HG03103 (cell line): ENCODE results near the gene PIP4K2C.

Experiments
- ATAC-seq: cut with Tn5 transposase; IDR thresholded peaks from one replicate; pipeline ENCODE4 v1.9.1; 2021; ENCODE audit warnings: low read depth; ENCODE audit not compliant: unreplicated experiment

Gene PIP4K2C

DNA sequence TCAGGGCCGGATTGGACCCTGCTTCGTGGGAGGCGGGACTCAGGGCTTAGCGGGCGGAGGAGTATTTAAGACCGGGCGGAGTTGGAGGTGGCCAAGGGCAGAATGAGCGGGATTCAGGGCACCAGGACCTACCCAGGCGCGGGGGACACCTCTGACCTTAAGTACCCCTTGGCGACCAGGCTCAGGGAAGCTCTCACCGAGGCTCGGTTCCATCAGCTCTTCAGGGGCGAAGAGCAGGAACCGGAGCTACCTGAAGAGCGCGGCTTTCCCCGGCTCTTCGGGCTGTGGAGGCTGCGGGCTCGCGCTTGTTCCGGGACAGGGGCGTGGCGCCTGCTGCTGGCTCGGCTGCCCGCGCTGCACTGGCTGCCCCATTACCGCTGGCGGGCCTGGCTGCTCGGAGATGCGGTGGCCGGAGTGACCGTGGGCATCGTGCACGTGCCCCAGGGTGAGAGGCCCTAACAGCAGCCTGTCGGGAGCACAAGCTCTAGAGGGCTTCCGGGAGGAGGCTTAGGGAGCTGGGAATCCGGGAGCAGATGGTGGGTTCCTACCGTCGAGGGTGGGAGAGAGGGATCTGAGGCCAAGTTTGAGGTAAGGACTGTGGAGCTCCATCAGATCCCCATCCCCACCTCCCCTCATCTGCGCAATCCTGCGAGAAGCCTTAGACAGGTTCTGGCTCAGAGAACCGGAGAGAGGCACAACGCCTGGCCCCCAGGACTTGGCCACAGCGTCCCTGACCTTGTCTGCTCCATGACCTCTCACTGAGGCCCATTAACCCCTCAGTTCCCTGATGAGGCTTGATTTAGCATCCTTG, 28.6 kb downstream of the PIP4K2C start:
- ATAC-seq = no peak

DNA sequence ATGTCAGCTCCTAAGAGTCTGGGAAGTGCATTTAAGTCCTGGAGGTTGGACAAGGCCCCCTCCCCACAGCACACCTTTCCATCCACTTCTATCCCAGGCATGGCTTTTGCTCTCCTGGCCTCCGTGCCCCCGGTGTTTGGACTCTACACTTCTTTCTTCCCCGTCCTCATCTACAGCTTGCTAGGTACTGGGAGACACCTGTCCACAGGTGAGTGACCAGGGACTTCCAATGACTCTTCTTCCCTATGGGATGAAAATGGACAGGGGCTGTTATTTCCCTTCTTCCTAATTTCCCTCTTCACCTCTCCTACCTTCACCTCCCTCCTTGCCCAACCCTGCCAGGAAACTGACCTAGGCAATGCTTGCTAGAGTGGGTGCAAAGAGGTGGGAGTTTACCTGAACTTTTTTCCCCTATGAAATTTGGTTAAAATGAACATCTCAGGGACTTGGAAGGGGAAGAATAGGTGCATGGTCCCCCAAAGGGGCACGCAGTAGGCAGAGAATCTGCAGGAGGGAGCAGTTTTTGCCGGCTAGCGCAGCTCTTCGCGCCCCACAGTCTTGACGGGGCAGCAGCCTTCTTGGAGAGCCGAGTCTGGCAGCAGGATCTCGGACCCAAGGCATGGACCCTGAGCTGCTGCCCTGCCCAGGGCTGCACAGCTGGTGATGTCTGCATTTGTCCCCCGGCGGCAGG, 29.4 kb downstream of the PIP4K2C start:
- ATAC-seq = no peak

DNA sequence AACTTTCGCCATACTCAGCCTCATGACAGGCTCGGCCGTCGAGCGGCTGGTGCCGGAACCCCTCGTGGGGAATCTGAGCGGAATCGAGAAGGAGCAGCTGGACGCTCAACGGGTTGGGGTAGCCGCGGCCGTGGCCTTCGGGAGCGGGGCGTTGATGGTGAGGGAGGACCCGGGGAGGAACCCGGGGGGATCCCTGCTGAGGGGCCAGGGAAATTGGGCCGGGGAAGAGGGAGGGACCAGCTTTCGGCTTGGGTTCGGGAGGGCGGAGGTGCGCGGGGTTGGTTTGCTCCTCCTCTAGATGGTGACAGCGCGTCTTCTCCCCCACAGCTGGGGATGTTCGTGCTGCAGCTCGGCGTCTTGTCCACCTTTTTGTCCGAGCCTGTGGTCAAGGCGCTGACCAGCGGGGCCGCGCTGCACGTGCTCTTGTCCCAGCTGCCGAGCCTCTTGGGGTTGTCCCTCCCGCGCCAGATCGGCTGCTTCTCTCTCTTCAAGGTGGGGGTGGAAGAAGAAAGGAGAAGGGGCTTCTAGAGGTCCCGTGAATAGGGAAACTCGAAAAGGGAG, 30.0 kb downstream of the PIP4K2C start:
- no peak for ATAC-seq

DNA sequence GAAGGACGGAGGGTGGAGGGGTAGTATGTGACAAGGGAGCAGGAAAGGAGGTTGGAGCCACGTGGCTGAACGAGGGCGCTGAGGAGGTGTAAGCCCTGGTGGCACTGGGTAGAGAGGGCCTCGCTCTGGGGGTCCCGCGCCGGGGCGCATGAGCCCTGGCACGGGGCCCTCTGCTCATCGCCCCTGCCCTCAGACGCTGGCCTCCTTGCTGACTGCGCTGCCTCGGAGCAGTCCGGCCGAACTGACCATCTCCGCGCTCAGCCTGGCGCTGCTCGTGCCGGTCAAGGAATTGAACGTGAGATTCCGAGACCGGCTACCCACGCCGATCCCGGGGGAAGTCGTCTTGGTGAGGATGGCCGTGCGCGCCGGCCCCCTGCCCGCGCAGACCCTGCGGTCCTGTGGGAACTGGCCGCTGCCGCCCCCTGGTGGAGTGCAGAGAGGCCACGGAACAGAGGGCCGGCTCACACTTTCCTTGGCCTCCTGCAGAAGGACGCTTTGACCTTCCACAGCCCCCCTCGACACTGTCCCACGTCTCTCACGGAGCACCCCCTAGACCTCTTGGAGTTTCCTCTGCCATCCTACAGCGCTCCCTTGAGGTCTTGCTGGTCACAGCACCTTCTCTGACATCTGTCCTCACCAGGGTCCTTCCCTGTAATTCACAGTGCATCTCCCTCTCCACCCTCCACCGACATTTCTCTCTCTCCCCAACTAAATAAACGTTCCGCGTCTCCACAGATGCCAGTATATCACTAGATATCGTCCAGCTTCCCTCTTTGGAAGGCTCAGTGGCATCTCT, 30.7 kb downstream of the PIP4K2C start:
- no peak for ATAC-seq

DNA sequence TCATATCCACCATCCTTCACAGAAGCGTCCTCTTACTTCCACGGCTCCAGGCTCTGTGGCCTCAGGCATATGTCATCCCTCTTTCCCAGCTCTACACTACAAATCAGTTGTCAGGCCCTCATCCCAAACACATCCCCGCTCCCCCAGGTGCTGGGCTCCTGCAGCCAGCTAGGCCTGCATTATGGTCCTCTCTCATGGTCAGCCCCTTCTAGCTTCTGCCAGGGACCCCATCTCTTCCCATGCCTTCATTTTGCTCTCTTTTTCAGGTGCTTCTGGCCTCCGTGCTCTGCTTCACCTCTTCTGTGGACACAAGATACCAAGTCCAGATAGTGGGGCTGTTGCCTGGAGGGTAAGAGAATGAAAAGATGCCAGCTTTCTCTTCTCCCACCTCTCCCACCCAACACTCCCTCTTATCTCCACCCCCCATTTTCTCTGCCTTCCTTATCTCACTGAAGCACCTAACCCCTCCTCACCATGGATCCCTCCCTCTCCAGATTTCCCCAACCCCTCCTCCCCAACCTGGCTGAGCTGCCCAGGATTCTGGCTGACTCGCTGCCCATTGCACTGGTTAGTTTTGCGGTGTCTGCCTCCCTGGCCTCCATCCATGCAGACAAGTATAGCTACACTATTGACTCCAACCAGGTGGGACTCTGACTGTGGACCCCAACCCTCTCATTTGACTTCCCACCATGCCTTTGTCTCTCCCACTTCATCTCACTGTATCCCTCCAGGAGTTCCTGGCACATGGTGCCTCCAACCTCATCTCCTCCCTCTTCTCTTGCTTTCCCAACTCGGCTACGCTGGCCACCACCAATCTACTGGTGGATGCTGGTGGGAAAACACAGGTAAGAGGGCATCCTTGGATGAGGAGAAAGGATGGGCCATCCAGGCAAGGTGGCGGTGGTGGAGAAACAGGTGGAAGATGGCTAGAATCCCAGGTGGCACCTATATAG, 31.6 kb downstream of the PIP4K2C start:
- ATAC-seq = no peak

DNA sequence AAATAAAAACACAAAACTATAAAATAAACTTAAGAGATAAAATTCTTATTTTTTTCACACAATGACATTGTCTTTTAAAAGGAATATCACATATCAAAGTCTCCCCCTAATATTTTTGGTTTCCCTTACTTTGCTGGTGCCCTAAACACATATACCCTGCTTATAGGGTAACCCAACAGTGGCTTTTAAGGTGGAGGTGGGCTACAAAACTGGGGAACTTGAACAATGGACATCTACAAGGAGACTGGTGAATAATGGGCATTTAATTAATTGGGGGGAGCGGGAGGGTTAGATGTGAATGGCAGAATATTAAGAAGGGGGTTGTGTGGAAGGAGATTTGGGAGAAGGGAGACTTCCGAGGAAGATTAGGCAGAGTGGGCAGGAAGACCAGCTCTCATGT, 32.4 kb downstream of the PIP4K2C start:
- no peak for ATAC-seq

DNA sequence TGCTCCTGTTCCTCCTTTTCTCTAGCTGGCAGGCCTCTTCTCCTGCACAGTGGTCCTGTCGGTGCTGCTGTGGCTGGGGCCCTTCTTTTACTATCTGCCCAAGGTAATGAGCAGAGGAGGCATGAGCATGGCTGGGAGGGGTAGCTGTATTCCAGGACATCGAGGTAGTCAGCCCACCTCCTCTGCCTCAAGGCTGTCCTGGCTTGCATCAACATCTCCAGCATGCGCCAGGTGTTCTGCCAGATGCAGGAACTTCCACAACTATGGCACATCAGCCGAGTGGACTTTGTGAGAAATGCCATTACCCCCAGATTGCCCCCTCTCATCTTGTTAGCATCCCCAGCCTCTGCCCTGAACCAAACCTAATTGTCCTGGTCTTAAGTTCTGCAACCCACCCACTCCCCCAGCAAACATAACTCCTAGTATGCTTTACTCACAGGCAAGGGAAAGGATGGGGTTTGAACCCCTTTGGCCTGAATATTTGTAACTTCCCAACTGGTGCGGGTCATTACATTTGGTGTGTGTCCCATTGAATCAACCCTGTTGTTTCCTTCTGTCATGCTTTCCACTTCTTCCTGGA, 32.9 kb downstream of the PIP4K2C start:
- no peak for ATAC-seq

DNA sequence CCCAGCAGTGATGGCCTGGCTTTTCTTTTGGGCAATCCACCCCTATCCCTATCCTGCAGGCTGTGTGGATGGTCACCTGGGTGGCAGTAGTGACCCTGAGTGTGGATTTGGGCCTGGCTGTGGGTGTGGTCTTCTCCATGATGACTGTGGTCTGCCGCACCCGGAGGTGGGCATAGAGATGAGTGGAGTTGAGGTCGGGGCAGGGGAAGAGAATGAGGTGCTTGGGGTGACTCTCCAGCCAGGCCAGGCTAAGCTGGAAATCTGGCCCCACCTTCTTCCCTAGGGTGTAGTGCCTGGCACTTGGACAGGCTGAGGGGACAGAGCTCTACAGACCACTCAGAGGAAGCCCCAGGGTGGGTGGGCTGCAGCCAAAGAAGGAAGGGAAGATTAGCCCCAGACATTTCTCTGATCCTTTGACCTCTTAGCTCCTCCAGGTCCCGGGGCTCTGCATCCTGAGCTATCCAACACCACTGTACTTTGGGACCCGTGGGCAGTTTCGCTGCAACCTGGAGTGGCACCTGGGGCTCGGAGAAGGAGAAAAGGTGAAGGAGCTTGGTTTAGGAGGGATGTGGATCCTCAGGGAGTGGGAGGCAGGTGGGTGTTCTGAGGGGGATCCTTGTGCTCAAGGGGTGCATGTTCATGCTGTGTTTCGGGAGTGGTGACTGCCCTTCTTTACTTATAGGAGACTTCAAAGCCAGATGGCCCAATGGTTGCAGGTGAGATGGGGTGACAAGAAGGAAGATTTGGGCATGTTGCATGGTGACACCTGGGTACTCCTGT, 33.6 kb downstream of the PIP4K2C start:
- ATAC-seq = no peak

DNA sequence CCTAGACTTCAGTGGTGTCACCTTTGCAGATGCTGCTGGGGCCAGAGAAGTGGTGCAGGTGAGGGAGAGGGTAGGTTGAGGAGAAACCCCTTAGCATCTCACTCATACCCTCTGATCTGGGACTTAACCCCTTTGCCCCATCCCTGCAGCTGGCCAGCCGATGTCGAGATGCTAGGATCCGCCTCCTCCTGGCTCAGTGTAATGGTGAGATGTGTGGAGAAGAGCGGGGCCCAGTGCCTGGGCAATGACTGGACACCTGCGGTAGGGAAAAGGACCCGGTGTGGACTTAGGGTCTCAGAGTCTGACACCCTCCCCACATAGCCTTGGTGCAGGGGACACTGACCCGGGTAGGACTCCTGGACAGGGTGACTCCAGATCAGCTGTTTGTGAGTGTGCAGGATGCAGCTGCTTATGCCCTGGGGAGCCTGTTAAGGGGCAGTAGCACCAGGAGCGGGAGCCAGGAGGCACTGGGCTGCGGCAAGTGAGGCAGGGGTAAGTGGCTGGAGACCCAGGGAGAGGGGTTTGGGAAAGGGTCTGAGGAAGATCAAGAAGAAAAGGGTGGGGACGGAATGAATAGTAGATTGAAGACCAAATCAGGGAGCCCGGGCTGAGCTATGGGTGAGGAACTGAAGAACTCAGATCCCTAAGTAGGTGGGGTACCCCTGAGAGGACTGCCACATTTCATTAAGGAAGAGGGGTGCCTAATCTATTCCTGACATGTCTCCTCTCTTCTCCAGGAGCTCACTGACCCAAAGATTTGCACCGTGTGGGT, 34.5 kb downstream of the PIP4K2C start:
- no peak for ATAC-seq

DNA sequence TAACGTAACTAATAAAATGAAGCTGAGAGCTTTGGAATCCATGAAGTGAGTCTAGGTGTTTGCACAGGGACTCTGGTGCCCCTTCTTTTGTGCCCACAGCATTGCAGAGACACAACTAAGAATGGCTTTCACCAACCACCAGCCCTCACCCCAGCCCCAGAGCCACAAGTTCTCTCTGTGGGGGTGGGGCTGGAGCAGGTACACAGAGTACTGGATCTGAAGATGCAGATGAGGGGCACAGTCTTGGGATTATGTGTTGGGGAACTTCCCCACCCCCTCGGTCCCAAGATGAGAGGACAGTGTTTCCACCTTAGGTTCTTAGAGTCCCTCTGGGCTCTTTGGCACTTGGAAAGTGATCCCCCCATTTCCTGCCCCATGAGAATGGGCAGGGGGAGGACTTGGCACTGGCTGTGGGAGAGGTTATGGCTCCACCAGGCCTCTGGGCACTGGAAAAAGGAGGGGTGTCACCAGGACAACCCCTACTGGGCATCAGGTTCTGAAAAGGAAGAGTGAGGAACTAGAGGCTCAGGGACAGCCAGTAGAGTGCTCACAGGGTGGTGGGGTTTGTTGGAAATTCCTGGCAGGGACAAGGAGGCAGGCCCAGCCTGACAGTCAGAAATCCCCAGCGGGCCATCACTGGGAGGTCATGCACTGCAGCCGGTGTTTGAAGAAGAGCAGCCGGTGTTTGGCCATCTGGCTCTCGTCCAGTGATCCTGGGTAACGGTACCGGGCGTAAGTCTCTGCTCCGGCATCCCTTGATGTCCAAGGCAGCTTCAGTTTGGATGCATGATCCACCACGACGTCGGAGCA, 35.3 kb downstream of the PIP4K2C start:
- ATAC-seq = no peak

DNA sequence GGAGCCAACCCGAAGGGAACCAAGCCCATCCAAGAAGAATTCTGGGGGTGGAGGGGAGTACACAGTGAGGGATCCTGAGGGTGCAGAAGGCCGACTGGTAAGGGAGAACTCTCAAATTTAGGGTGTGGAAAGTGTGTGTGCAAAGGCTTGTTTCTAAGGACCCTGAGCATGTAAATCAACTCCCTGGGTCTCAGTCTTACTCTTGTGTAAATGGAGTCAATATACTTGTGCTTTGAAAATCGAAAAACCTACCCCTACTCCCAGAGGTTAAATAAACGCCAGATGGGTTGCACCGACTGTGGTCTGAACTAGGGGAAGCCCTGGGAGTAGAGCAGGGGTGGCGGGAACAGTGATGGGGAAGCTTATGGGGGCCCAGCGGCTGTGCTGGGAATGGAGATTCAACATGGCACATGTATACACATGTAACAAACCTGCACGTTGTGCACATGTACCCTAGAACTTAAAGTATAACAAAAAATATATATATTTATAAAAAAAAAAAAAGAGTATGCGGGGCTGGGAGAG, 36.0 kb downstream of the PIP4K2C start:
- ATAC-seq = no peak

DNA sequence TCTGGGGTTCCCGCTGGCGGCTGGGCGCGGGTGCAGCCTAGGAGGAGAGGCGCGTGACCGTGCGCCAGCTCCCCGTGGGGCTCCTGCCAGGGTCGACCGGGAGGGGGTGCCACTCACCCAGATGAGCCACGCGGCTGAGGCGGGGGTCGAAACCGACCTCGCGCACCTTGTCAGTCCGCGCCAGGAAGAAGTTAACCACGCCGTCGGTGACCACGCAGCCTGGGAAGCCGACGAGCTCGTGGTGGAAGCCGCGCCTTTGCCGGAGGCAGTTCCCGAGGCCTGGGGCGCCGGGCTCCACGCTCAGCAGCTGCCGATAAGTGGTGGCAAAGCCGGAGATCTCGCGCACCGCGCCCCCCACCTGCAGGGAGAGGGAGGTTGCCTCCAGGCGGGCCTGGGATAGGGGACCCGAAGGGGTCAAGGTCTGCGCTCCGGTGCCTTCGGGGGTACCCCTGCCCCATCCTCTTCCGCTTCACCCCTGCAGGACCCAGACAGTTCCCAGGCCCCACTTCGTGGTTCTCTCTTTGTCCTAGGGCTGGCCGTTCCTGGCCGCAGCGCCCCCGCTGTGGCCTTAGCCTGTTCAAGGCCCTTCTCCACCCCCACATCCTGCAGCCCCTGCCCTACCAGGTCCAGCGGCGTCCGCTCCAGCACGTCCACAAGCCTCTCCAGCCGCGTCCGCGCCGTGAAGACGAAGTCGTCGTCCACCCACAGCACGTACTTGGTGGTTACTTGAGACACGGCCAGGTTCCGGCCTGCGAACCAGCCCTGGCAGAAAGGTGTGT, 36.7 kb downstream of the PIP4K2C start:
- no peak for ATAC-seq

DNA sequence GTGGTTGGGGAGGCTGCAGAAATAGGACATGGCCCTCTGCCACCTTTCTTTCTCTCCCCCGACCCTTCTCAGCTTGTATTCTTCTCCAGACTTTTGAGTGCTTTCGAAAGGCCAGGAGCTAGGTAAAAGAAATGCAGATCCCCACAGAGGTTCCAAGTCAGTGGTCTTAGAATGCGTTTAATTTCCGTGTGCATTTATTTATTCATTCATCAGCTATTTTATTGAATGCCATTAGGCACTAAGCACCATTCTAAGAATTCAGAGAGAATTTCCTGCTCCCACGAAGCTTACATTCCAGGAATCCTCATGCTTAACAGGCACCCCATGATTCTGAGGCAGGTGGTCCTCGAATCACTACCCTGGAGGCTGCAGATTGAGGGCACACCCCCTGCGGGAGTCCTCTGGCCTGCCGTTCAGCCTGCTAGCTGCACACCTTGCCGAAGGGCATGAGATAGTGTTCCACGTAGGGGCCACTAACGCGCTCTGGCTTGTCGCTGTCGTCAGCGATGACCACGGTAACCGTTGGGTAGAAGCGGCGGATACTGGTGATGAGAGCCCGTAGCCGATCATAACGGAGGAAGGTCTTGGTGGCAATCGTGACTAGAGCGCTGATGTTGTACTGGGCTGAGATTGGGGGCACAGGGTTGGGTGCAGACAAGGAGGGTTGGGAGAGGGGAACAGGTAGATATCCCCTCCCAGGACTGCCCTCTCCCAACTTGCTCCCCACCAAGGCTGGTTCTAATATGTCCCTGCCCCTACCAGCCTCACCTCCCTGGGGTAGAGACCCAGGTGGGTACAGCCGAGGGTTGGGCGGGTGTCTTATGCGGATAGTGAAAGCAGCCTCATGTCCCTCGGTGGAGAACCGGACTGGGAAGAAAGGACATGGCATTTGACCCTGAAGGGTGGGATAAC, 37.5 kb downstream of the PIP4K2C start:
- no peak for ATAC-seq

DNA sequence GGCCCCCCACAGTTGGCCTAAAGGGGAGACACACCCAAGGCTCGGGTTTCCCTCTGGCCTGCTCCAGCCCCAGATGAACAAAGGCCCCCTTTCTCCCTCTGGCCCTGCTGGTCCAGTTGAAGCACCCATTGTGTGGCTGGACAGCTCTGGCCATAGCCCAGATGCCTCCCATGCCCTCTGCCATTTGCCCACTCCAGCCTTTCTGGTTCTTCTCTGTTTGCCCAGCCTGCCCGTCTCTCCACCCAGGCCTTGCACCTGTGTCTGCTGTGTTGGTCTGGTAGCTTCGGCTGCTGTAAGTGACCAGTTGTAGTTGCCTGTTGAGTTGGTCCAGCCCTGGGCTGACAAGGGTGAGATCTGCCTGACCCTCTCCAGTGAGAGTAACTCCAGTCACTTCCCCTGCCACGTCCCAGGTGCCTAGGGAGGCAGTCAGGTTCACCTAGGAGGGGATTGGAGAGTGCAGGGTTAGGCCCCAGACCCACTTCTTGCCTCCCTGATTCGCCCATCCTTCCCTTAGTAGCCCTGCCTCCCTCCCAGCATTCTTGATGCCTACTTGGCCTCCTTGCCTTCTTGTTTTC, 39.0 kb downstream of the PIP4K2C start:
- no peak for ATAC-seq

DNA sequence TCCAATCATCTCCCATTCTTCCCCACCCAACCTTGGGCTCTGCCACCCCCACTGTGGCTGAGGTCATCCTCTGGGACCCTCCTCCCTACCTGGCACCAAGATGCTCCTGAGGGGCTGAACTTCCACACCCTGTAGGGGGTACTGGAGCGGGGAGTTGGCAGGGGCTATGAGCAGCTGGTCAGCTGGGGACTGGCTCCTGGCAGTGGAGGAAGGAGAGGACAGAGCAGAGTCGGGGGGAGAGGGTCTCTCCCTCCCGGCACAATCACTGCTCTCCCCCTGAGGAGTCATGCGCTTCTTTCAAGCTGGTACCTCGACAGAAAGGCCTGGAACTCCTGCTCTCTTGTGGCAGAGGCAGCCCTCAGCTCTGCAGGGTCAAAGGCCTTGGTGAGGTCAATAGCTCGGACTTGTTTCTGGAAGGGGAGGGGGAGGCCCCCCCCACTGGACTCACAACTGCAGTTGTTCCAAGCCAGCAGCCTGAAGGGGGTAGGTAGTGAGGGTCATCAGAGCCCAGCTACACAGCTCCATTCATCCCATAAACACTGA, 40.0 kb downstream of the PIP4K2C start:
- no peak for ATAC-seq
